Activated CD4-positive, alpha-beta T cell treated with anti-CD3 and anti-CD28 coated beads for 36 hours (primary cell): ENCODE data around the gene INTU. TPM values are rescaled to one million over a fixed set of nuclear protein-coding genes. Genes with fewer than 3 reads are reported as not detected.
"Not testable (repeated sequence)": the region's sequence is repeated elsewhere in the genome, so short reads cannot be mapped to it uniquely, and the experiment has no call there.

Experiments used
- ATAC-seq: fragments of 200-7000 bp; cut with Tn5 transposase; one replicate; pipeline ENCODE4 v1.10.0; 2021; ENCODE audit warnings: mild to moderate bottlenecking, moderate library complexity
- CTCF ChIA-PET: fragments of 350-600 bp; sonication (Branson Sonifier 250); formaldehyde crosslinking; loops from one replicate; lab custom pipeline; 2021; ENCODE audit warnings: antibody characterized with exemption; lab: Charles Lee
- POLR2A ChIA-PET: fragments of 350-600 bp; sonication (Branson Sonifier 250); formaldehyde crosslinking; loops from one replicate; lab custom pipeline; 2021; ENCODE audit warnings: antibody characterized with exemption, inconsistent platforms; lab: Charles Lee
- DNase-seq: peaks from one replicate; pipeline ENCODE4 v3.0.0-alpha.2; 2020
- H3K27ac Mint-ChIP-seq: one replicate; pipeline ENCODE4 v1.8.0; 2021; ENCODE audit warnings: mixed read lengths
- H3K27me3 Mint-ChIP-seq: one replicate; pipeline ENCODE4 v1.8.0; 2021; ENCODE audit warnings: mixed read lengths
- H3K36me3 Mint-ChIP-seq: one replicate; pipeline ENCODE4 v1.8.0; 2021; ENCODE audit warnings: low read depth, mixed read lengths
- H3K4me1 Mint-ChIP-seq: one replicate; pipeline ENCODE4 v1.8.0; 2021; ENCODE audit warnings: mixed read lengths
- H3K4me3 Mint-ChIP-seq: one replicate; pipeline ENCODE4 v1.8.0; 2021; ENCODE audit warnings: mild to moderate bottlenecking, moderate library complexity, mixed read lengths
- H3K9me3 Mint-ChIP-seq: one replicate; pipeline ENCODE4 v1.8.0; 2021; ENCODE audit warnings: low read depth, mixed read lengths
- intact Hi-C, 2 experiments: fragments of 100-400 bp; cut with DNase I in 1 of 2; cut with micrococcal nuclease in 1 of 2; formaldehyde crosslinking; loops; one replicate each; pipeline versions ENCODE4 v1.14.2 to v1.15.1; 2022 to 2024; cut with DNase I, micrococcal nuclease
- total RNA-seq, 2 experiments: library from RNA; stranded (reverse); gene quantifications; one replicate each; pipeline ENCODE4 v1.2.3, GENCODE V29; 2021

INTU gene
- under 1 TPM; 0.50 to 0.56 TPM for total RNA-seq

DNA sequence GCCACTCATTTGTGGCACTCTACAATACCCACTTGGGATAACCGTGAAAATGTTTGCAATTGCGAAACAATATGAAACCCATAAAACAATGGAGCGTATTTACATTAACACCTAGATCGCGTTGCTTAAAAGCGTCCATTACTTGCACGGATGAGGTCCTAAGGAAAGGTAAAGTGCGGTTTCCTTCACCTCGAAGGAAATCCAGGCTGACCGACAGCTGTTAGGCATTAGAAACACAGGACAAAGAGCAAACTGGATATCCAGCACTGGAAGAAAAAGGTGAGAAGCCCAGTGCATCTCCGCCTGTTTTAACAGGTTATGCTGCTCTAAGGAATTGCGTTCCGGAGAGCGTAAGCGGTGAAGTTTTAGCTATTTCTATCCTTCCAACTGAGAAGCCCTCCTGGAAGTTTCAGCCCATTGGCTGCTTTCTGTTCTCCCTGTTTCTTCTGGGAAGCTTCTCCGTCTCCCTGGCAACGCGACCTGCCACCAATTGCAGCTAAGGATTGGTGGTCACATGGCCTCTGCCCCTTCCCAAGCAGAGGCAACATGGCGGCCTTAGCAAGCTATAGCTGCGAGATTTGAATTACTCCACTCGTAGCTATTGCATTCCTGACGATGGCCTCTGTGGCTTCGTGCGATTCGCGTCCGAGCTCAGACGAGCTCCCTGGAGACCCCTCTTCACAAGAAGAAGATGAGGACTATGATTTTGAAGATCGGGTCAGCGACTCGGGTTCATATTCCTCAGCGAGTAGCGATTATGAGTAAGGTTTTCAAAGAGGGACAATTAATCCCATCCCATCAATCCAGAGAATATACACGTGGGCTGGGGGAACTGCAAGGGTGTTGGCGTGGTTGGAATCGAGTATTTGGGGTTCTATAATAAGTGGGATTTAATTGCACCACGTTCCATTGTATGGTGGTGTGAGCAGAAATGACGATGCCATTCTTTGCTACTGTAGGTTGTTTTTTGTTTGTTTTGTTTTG lies at the start of gene INTU:
INTU (plus strand) TSS at position 538 of the 984 bp plus-strand sequence; CDS start at position 616, 78 bp downstream.
- Mint-ChIP-seq H3K36me3 (no peaks in the 10 kb centered on the region), H3K4me1 (peaks cover 9% of the 10 kb centered on the region), H3K27ac (peak within 1 kb of the TSS; percentile 27), H3K4me3 (peak within 1 kb of the TSS; percentile 75), H3K9me3 (no peaks in the 10 kb centered on the region), H3K27me3 (peaks cover 37% of the 10 kb centered on the region)
- CTCF ChIA-PET, result no interaction called here
- ATAC-seq, result peak; percentile 99
- POLR2A ChIA-PET, result no interaction called here
- intact Hi-C loops, result loop anchor here in 1 of 2 experiments (2.0 to 5.0 kb wide), 3 partner anchors 150 to 430 kb away; partner anchors contain the start of genes HSPA4L and LARP1B
- DNase-seq, result peak; percentile 72

DNA sequence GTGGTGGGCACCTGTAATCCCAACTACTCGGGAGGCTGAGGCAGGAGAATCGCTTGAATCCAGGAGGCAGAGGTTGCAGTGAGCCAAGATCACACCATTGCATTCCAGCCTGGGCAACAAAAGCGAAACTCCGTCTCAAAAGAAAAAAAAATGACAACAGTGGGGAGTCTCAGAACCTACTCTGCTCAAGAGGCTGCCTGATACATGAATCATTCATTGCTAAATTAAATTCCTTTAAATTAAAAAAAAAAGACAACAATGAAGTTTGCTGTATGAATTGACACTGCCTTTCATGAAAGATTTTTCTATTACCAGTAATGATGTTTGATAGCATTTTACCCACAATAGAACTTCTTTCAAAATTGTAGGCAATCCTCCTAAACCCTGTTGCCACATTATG lies 46.3 kb upstream of the INTU start:
- H3K36me3 Mint-ChIP-seq, POLR2A ChIA-PET, DNase-seq, H3K27ac Mint-ChIP-seq, H3K9me3 Mint-ChIP-seq, H3K4me1 Mint-ChIP-seq, H3K4me3 Mint-ChIP-seq, intact Hi-C loops, ATAC-seq, H3K27me3 Mint-ChIP-seq: not testable (repeated sequence)
- CTCF ChIA-PET, result interaction anchor here (0.5 to 1.1 kb wide), 2 partner anchors 25 to 146 kb away, joined by 3 read pairs; no protein-coding TSS in a partner anchor

DNA sequence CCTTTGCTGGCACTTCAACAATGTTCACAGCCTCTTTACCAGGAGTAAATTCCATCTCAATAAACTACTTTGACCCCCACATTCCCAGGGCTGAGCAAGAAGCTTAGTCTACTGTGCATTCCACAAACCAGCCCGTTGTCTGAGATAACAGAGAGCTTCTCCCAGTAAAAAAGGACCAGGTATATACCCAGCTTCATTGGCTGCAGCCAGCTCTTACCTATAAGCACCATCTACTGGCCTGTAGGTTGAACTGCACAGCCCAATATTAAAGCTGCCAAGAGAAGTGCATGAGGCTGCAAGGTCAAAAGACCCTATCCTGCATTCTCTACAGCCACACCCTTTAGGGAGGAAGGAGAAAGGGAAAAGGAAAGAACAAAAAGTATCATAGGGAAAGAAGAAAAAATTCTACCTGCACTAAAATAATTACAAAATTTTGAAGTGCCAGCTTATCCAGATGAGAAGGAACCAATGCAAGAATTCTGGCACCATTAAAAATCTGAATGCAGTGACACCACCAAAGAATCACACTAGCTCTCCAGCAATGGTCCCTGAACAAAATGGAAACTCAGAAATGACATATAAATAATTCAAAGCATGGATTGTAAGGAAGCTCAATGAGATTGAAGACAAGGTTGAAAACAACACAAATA lies 45.7 kb upstream of the INTU start:
- no peaks in the 10 kb centered on the region for H3K9me3 Mint-ChIP-seq
- POLR2A ChIA-PET, result interaction anchor here (0.6 kb wide), 1 partner anchor 185 kb away, joined by 5 read pairs; no protein-coding TSS in a partner anchor
- H3K4me3 Mint-ChIP-seq, result no peak overlapping the region
- peak; percentile 9 for DNase-seq
- peak; percentile 60 for ATAC-seq
- no peak overlapping the region for H3K27ac Mint-ChIP-seq
- intact Hi-C loops, result no loop called here
- H3K27me3 Mint-ChIP-seq, result peaks cover 8% of the 10 kb centered on the region
- no peaks in the 10 kb centered on the region for H3K4me1 Mint-ChIP-seq
- CTCF ChIA-PET, result interaction anchor here (0.5 to 1.1 kb wide), 7 partner anchors 11 to 397 kb away, joined by 3 to 5 read pairs (median 3); no protein-coding TSS in a partner anchor
- H3K36me3 Mint-ChIP-seq, result no peaks in the 10 kb centered on the region

DNA sequence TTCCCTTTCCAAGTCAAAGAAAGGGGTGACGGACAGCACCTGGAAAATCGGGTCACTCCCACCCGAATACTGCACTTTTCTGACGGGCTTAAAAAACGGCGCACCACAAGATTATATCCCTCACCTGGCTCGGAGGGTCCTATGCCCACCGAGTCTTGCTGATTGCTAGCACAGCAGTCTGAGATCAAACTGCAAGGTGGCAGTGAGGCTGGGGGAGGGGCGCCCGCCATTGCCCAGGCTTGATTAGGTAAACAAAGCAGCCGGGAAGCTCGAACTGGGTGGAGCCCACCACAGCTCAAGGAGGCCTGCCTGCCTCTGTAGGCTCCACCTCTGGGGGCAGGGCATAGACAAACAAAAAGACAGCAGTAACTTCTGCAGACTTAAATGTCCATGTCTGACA lies 43.6 kb upstream of the INTU start:
- DNase-seq, POLR2A ChIA-PET, CTCF ChIA-PET, intact Hi-C loops, H3K27ac Mint-ChIP-seq, H3K4me3 Mint-ChIP-seq, H3K9me3 Mint-ChIP-seq, H3K27me3 Mint-ChIP-seq, H3K36me3 Mint-ChIP-seq, ATAC-seq, H3K4me1 Mint-ChIP-seq: not testable (repeated sequence)

DNA sequence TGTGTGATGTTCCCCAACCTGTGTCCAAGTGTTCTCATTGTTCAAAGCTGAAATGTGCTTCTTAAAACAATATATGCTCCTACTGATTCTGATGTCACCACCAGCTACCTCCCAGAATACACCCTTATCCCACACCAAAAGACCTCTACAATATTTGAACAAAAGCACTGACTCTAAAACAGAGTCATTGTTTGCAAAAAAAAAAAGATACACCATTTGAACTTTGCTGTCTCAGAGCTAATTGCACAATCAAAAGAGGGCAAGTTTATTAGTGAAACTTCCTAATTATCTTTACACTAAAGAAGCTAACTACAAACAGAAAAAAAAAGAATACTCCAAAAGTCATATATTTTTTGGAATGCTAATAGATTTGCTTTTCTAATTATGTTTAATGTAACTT lies 34.1 kb upstream of the INTU start:
- ChIA-PET CTCF (interaction anchor here (1.4 to 1.9 kb wide), 2 partner anchors 11 to 134 kb away, joined by 4 to 5 read pairs; no protein-coding TSS in a partner anchor), POLR2A (no interaction called here)
- no peak overlapping the region for H3K27ac Mint-ChIP-seq
- no peaks in the 10 kb centered on the region for H3K36me3 Mint-ChIP-seq
- no peak for ATAC-seq
- no peaks in the 10 kb centered on the region for H3K9me3 Mint-ChIP-seq
- H3K4me3 Mint-ChIP-seq, result no peak overlapping the region
- no peak for DNase-seq
- peaks cover 5% of the 10 kb centered on the region for H3K27me3 Mint-ChIP-seq
- intact Hi-C loops, result no loop called here
- no peaks in the 10 kb centered on the region for H3K4me1 Mint-ChIP-seq

DNA sequence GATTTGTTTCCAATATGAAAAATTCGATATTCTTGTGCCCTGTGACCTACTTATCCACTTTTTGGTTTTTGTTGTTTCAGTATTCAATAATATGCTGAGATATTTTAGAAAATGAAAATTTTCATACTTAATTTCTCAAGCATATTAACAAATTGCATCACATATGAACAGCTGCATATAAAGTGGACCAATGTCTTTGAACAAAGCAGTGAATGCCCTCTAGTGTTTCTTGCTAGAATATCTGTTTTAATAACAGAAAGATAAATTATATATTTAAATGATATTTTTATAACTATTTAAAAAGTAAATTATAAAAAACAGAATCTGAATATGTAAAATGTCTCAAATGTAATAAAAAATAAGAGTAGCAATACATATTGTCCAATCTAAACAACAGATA lies 31.7 kb upstream of the INTU start:
- intact Hi-C loops, result no loop called here
- POLR2A ChIA-PET, result no interaction called here
- no peaks in the 10 kb centered on the region for H3K9me3 Mint-ChIP-seq

DNA sequence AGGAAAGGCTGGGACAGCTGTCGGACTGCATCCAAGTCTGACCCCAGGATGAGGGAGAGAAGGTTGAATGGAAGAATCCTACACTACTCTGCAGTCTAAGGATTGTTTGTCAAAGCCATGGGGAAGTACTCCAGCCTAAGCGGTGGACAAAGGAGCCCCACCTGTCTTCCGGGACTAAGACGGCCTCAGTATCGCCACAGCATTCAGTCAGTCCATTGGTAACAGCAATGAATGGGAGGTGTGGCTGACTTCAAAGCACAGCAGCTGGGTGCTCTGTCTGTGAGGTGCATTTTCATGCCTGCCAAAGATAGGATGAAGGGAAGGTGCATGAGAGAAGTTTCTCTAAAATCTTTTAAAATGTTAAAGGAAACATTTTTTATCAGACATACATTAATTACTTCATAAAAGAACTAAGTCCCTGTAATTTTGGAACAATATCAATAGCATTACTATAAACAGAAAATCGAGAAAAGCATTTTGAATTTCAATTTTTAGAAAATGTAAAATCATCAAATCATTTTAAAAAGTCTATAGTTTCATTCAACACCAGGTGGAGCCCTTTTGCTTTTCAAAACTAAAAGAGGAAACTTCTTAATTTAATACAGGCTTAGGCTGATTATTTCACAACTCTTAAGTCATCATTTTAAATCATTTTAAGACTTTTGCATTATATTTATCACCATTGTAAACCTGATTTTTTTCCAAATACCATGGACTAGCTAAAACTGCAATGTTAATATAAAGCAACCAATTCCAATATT lies 27.6 kb upstream of the INTU start:
- H3K27me3 Mint-ChIP-seq, result peaks cover 7% of the 10 kb centered on the region
- CTCF ChIA-PET, result interaction anchor here (1.0 to 2.2 kb wide), 4 partner anchors 127 to 158 kb away, joined by 4 to 9 read pairs (median 5); no protein-coding TSS in a partner anchor
- no peak overlapping the region for H3K4me3 Mint-ChIP-seq
- no peaks in the 10 kb centered on the region for H3K9me3 Mint-ChIP-seq
- ATAC-seq (no peak), DNase-seq (no peak)
- H3K36me3 Mint-ChIP-seq, result no peaks in the 10 kb centered on the region
- intact Hi-C loops, result loop anchor here (1.0 to 5.0 kb wide), 3 partner anchors 127 to 617 kb away; no protein-coding TSS in a partner anchor
- POLR2A ChIA-PET, result no interaction called here
- no peak overlapping the region for H3K27ac Mint-ChIP-seq
- H3K4me1 Mint-ChIP-seq, result no peaks in the 10 kb centered on the region

More for the DNA sequence above, 31.7 kb upstream of the INTU start:
- Mint-ChIP-seq H3K4me1 (no peaks in the 10 kb centered on the region), H3K4me3 (no peak overlapping the region), H3K27me3 (peaks cover 10% of the 10 kb centered on the region), H3K36me3 (no peaks in the 10 kb centered on the region), H3K27ac (no peak overlapping the region)
- DNase-seq, result no peak
- CTCF ChIA-PET, result interaction anchor here (2.9 kb wide), 1 partner anchor 132 kb away, joined by 12 read pairs; no protein-coding TSS in a partner anchor
- ATAC-seq, result no peak

DNA sequence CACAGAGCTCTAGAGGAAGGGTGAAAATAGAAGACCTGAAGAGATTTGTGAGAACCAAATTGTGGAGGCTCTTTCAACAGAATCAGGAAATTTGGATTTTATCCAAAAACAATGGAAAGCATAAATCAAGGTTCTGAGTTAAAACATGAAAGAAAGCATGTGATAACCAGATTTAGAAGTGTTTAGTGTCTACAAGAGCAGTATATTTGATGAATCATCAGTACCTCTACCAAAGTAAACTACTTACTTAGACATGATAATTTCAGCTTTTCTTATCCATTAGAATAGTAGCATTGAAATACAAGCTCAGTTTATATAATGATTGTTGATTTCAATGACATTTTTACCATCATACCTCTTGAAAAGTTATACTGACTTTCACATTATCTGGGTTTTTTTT lies 25.9 kb upstream of the INTU start:
- no peak overlapping the region for H3K4me3 Mint-ChIP-seq
- ATAC-seq, result no peak
- CTCF ChIA-PET, result interaction anchor here (0.9 to 3.1 kb wide), 4 partner anchors 9 to 202 kb away, joined by 3 to 12 read pairs (median 6); no protein-coding TSS in a partner anchor
- no peak for DNase-seq
- no peak overlapping the region for H3K27ac Mint-ChIP-seq
- H3K4me1 Mint-ChIP-seq, result no peaks in the 10 kb centered on the region
- H3K36me3 Mint-ChIP-seq, result no peaks in the 10 kb centered on the region
- H3K27me3 Mint-ChIP-seq, result peaks cover 8% of the 10 kb centered on the region
- no peaks in the 10 kb centered on the region for H3K9me3 Mint-ChIP-seq
- POLR2A ChIA-PET, result no interaction called here
- intact Hi-C loops, result loop anchor here in 1 of 2 experiments (1.0 to 5.0 kb wide), 3 partner anchors 181 to 615 kb away; no protein-coding TSS in a partner anchor

DNA sequence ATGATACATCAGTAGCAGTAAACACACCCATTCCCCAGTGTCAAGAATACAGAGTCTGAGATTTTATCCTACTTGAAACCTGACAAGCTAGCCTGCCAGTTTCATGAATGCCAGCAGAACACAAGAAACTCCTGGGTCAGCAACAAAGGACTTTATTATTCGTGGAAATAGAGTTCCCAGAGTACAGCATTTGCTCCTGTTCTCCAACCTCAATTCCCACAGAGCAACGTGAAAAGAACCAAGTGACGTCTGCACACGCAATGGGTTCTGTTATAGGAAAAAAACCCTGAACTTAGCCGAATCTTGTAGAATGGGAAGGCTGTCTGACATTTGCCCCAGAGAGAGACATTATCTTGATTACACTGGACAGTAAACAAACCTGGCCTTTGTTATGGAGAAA lies 23.3 kb upstream of the INTU start:
- intact Hi-C loops, result loop anchor here in 1 of 2 experiments (5.0 kb wide), 2 partner anchors 443 to 613 kb away; no protein-coding TSS in a partner anchor
- no peak overlapping the region for H3K4me3 Mint-ChIP-seq
- no peaks in the 10 kb centered on the region for H3K9me3 Mint-ChIP-seq
- DNase-seq, result no peak
- ChIA-PET POLR2A (no interaction called here), CTCF (no interaction called here)
- no peaks in the 10 kb centered on the region for H3K4me1 Mint-ChIP-seq
- peaks cover 10% of the 10 kb centered on the region for H3K27me3 Mint-ChIP-seq
- no peak overlapping the region for H3K27ac Mint-ChIP-seq
- no peaks in the 10 kb centered on the region for H3K36me3 Mint-ChIP-seq
- ATAC-seq, result no peak

DNA sequence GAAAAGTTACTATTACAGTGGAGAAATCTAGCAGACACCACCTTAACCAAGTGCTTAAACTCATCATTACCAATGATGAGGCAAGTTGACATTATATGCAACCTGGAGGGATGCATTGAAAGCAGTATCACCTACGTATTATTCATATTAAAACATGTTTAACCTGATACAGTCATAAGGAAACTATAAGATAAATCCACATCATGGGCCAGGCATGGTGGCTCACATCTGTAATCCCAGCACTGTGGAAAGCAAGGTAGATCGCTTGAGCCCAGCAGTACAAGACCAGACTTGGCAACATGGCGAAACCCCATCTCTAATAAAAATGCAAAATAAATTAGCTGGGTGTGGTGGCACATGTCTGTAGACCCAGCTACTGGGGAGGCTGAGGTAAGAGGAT lies 22.3 kb upstream of the INTU start:
- ATAC-seq (no peak), DNase-seq (no peak)
- H3K27ac Mint-ChIP-seq, result no peak overlapping the region
- no peak overlapping the region for H3K4me3 Mint-ChIP-seq
- POLR2A ChIA-PET, result no interaction called here
- no peaks in the 10 kb centered on the region for H3K4me1 Mint-ChIP-seq
- no peaks in the 10 kb centered on the region for H3K9me3 Mint-ChIP-seq
- intact Hi-C loops, result no loop called here
- CTCF ChIA-PET, result no interaction called here
- peaks cover 5% of the 10 kb centered on the region for H3K27me3 Mint-ChIP-seq
- no peaks in the 10 kb centered on the region for H3K36me3 Mint-ChIP-seq
